ENCODE measurements around the gene C2orf49. TPM values are rescaled to one million over a fixed set of nuclear protein-coding genes. Genes with fewer than 3 reads are reported as not detected.

C2orf49 gene
- total RNA-seq, 1 donor from 2014 or later, result 30.6 TPM

- DNase-seq (ENCODE audit: low spot score) (no peak), ATAC-seq (no peak)
- intact Hi-C loops (cut with DNase I), result no loop called here
These were observed 58.4 kb downstream of the C2orf49 start for GRCh38 chr2:105395691-105396090.

GRCh38 chr2:105396254-105397024, 59.1 kb downstream of the C2orf49 start:
- intact Hi-C loops (cut with DNase I), result no loop called here

GRCh38 chr2:105397025-105397722, 59.8 kb downstream of the C2orf49 start:
- intact Hi-C loops (cut with DNase I), result no loop called here

More at GRCh38 chr2:105396254-105397024, 59.1 kb downstream of the C2orf49 start:
- ATAC-seq (peak; percentile 60), DNase-seq (ENCODE audit: low spot score) (no peak)

GRCh38 chr2:105397953-105398335, 60.6 kb downstream of the C2orf49 start:
- intact Hi-C loops (cut with DNase I), result no loop called here
- ATAC-seq (no peak), DNase-seq (ENCODE audit: low spot score) (no peak)

More at GRCh38 chr2:105397025-105397722, 59.8 kb downstream of the C2orf49 start:
- DNase-seq (ENCODE audit: low spot score) (no peak), ATAC-seq (no peak)

DNA sequence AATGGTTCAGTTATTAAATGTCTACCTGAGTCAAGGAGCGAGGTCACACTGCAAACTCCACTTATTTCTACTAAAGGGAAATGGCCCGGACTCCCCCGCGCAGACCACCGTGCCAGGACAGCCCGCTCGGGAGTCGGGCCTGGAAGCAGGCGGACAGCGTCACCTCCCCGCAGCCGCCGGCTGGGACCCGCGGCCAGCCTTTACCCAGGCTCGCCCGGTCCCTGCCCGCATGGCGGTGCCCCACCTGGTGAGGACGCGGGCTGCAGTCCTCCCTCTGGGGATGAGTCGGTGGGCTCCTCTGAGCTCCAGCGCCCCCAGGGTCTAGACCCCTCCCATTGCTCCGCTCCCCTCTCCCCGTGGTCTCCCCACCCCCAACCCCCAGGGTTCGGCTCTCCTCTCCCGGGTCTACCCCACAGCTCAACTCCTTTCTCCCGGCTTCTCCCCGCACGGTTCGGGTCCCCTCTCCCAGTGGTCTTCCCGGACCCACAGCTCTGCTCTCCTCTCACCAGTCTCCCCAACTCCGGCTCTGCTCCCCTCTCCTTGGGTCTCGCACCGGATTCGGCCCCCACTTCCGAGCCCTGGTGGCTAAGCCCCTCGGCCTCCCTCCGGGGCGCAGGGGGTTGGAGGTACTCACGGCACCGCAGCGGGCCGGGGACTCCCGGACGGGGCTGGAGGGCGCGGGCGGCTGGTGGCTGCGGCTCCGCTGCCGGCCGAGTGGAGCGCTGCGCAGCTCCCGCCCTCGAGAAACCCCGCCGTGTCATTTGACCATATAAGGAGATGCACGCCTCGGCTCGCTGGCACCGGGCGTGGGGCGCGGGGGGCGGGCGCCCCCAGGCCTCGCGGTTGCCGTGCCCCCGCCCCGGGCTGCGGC, 61.2 kb downstream of the C2orf49 start, which contains the start of gene FHL2:
Gene FHL2 (minus strand): TSS at position 716 of the 871 bp plus-strand sequence. CDS start 12,535 bp downstream, outside the sequence.
- intact Hi-C loops (cut with DNase I), result no loop called here
- DNase-seq (ENCODE audit: low spot score) (peak; percentile 80), ATAC-seq (peak; percentile 86)

Other genes starting within 250 kb of the C2orf49 start
- not detected for gene GPR45, start 95.8 kb upstream of the C2orf49 start, total RNA-seq
- 20.6 TPM for gene TGFBRAP1, start 7.8 kb upstream of the C2orf49 start, total RNA-seq
- gene FHL2, start 61.5 kb downstream of the C2orf49 start, total RNA-seq, result 208 TPM